Cerebellar nuclear complex (tissue), 1 donor: Measurements from ENCODE around the gene RRBP1.
A peak's percentile ranks its signal among the peaks of the same experiment; 100 is the strongest.

Experiments
- DNase-seq, 2 experiments: peaks; one replicate each; lab custom pipeline; 2025; lab: John Stamatoyannopoulos, UW

Gene RRBP1

GRCh38 chr20:17611540-17612286 is 70.3 kb downstream of the RRBP1 start:
- no peak for DNase-seq

GRCh38 chr20:17611290-17611539 is 70.8 kb downstream of the RRBP1 start:
- DNase-seq = no peak

GRCh38 chr20:17610566-17611289 is 71.3 kb downstream of the RRBP1 start:
- DNase-seq = no peak

GRCh38 chr20:17609811-17610377 is 72.1 kb downstream of the RRBP1 start:
- DNase-seq = no peak

- no peak for DNase-seq
Measured at GRCh38 chr20:17608701-17609497, 73.1 kb downstream of the RRBP1 start.

- DNase-seq = no peak
Measured at GRCh38 chr20:17606001-17606400, 76.0 kb downstream of the RRBP1 start.

GRCh38 chr20:17605131-17605660 is 76.8 kb downstream of the RRBP1 start:
- DNase-seq = no peak

GRCh38 chr20:17602493-17602892 is 79.5 kb downstream of the RRBP1 start:
- DNase-seq = no peak

GRCh38 chr20:17601957-17602356 is 80.1 kb downstream of the RRBP1 start:
- DNase-seq = no peak

- DNase-seq = no peak
Measured at GRCh38 chr20:17598013-17598550, 84.0 kb downstream of the RRBP1 start.

GRCh38 chr20:17595856-17596255 is 86.2 kb downstream of the RRBP1 start:
- DNase-seq = peak in 1 of 2 experiments; percentile 39

- DNase-seq = no peak
Measured at GRCh38 chr20:17594443-17594842, 87.6 kb downstream of the RRBP1 start.

GRCh38 chr20:17593902-17594301 is 88.1 kb downstream of the RRBP1 start:
- no peak for DNase-seq

- DNase-seq = no peak
Measured at GRCh38 chr20:17590245-17590644, 91.8 kb downstream of the RRBP1 start.

GRCh38 chr20:17589161-17589834 is 92.7 kb downstream of the RRBP1 start:
- DNase-seq = no peak

- no peak for DNase-seq
Measured at GRCh38 chr20:17587824-17588223, 94.2 kb downstream of the RRBP1 start.

GRCh38 chr20:17587148-17587547 is 94.9 kb downstream of the RRBP1 start:
- no peak for DNase-seq

- DNase-seq = no peak
Measured at GRCh38 chr20:17586250-17586649, 95.8 kb downstream of the RRBP1 start.

GRCh38 chr20:17584689-17585088 is 97.4 kb downstream of the RRBP1 start:
- no peak for DNase-seq

- DNase-seq = no peak
Measured at GRCh38 chr20:17583126-17583525, 98.9 kb downstream of the RRBP1 start.

GRCh38 chr20:17580895-17581294 is 101.1 kb downstream of the RRBP1 start:
- no peak for DNase-seq
